ENCODE measurements around the gene PDE4D.
A peak's percentile ranks its signal among the peaks of the same experiment; 100 is the strongest.

PDE4D gene

GRCh38 chr5:59760785-59761348 lies 132.7 kb downstream of the PDE4D start:
- ATAC-seq, result peak; percentile 71
- TF ChIP-seq OSR1 (CRISPR knock-in tag; IDR thresholded peaks at IDR 0.05), result no peak
- TF ChIP-seq, protein P1, sequence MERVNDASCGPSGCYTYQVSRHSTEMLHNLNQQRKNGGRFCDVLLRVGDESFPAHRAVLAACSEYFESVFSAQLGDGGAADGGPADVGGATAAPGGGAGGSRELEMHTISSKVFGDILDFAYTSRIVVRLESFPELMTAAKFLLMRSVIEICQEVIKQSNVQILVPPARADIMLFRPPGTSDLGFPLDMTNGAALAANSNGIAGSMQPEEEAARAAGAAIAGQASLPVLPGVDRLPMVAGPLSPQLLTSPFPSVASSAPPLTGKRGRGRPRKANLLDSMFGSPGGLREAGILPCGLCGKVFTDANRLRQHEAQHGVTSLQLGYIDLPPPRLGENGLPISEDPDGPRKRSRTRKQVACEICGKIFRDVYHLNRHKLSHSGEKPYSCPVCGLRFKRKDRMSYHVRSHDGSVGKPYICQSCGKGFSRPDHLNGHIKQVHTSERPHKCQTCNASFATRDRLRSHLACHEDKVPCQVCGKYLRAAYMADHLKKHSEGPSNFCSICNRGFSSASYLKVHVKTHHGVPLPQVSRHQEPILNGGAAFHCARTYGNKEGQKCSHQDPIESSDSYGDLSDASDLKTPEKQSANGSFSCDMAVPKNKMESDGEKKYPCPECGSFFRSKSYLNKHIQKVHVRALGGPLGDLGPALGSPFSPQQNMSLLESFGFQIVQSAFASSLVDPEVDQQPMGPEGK (CRISPR knock-in tag; IDR thresholded peaks at IDR 0.05; ENCODE audit: borderline replicate concordance), result no peak
- TF ChIP-seq, protein P2, sequence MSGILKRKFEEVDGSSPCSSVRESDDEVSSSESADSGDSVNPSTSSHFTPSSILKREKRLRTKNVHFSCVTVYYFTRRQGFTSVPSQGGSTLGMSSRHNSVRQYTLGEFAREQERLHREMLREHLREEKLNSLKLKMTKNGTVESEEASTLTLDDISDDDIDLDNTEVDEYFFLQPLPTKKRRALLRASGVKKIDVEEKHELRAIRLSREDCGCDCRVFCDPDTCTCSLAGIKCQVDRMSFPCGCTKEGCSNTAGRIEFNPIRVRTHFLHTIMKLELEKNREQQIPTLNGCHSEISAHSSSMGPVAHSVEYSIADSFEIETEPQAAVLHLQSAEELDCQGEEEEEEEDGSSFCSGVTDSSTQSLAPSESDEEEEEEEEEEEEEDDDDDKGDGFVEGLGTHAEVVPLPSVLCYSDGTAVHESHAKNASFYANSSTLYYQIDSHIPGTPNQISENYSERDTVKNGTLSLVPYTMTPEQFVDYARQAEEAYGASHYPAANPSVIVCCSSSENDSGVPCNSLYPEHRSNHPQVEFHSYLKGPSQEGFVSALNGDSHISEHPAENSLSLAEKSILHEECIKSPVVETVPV (CRISPR knock-in tag; IDR thresholded peaks at IDR 0.05), result no peak
- TF ChIP-seq, protein P3, sequence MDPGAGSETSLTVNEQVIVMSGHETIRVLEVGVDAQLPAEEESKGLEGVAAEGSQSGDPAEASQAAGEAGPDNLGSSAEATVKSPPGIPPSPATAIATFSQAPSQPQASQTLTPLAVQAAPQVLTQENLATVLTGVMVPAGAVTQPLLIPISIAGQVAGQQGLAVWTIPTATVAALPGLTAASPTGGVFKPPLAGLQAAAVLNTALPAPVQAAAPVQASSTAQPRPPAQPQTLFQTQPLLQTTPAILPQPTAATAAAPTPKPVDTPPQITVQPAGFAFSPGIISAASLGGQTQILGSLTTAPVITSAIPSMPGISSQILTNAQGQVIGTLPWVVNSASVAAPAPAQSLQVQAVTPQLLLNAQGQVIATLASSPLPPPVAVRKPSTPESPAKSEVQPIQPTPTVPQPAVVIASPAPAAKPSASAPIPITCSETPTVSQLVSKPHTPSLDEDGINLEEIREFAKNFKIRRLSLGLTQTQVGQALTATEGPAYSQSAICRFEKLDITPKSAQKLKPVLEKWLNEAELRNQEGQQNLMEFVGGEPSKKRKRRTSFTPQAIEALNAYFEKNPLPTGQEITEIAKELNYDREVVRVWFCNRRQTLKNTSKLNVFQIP (CRISPR knock-in tag; IDR thresholded peaks at IDR 0.05; ENCODE audit: borderline replicate concordance, low read depth), result no peak
- TF ChIP-seq BACH2 (CRISPR knock-in tag; IDR thresholded peaks at IDR 0.05; ENCODE audit: borderline replicate concordance), result no peak
- TF ChIP-seq SNAI2 (CRISPR knock-in tag; IDR thresholded peaks at IDR 0.05), result no peak
- no peak for TF ChIP-seq ZFP30 (CRISPR knock-in tag; IDR thresholded peaks at IDR 0.05)
- no peak for TF ChIP-seq CSDC2 (CRISPR knock-in tag; IDR thresholded peaks at IDR 0.05)
- TF ChIP-seq ZFP3 (CRISPR knock-in tag; IDR thresholded peaks at IDR 0.05), result no peak
- no peak for TF ChIP-seq TOX (CRISPR knock-in tag; IDR thresholded peaks at IDR 0.05; ENCODE audit: borderline replicate concordance)
- no peak for TF ChIP-seq ZNF70 (CRISPR knock-in tag; IDR thresholded peaks at IDR 0.05)
- no peak for TF ChIP-seq CREB5 (CRISPR knock-in tag; IDR thresholded peaks at IDR 0.05; ENCODE audit: low read depth)
- TF ChIP-seq TCF4 (CRISPR knock-in tag; IDR thresholded peaks at IDR 0.05; ENCODE audit: borderline replicate concordance), result no peak
- TF ChIP-seq, protein P4, sequence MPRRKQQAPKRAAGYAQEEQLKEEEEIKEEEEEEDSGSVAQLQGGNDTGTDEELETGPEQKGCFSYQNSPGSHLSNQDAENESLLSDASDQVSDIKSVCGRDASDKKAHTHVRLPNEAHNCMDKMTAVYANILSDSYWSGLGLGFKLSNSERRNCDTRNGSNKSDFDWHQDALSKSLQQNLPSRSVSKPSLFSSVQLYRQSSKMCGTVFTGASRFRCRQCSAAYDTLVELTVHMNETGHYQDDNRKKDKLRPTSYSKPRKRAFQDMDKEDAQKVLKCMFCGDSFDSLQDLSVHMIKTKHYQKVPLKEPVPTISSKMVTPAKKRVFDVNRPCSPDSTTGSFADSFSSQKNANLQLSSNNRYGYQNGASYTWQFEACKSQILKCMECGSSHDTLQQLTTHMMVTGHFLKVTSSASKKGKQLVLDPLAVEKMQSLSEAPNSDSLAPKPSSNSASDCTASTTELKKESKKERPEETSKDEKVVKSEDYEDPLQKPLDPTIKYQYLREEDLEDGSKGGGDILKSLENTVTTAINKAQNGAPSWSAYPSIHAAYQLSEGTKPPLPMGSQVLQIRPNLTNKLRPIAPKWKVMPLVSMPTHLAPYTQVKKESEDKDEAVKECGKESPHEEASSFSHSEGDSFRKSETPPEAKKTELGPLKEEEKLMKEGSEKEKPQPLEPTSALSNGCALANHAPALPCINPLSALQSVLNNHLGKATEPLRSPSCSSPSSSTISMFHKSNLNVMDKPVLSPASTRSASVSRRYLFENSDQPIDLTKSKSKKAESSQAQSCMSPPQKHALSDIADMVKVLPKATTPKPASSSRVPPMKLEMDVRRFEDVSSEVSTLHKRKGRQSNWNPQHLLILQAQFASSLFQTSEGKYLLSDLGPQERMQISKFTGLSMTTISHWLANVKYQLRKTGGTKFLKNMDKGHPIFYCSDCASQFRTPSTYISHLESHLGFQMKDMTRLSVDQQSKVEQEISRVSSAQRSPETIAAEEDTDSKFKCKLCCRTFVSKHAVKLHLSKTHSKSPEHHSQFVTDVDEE (CRISPR knock-in tag; IDR thresholded peaks at IDR 0.05), result no peak
- TF ChIP-seq GLIS3 (CRISPR knock-in tag; IDR thresholded peaks at IDR 0.05), result no peak

DNA sequence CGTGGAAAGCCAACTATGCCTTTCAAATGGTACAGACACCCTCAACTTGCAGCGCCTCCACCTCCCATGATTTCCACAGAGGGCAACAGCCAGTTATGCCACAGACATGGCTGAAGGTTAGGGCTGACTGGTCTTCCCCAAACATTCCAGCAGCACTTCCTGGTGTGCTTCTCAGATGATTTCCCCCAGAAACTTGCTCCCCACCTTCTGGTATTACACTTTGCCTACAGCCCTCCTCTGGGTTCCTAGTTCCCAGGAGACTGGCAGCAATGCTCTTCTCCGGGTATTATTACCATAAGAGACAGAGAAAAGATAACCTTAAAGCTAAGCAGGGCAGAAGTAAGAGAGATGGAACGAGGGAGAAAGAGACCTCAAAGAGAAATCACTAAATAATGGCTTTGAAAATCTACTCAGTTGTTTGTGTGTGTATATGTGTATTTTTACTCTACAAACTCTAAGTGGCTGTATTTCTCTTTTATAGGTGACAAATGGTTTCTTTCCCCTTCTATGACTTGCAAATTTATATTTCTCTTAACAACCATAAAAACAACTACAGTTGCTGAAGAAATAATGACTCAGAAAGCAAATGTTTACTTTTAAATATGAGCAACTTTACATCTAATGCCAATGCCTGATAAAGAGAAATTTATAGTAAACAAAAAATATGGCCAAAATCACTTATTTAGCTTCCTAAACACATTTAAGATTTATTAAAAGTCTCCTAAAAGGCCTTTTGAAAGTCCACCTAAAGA lies 133.8 kb downstream of the PDE4D start:
- ATAC-seq, result no peak
- no peak for TF ChIP-seq BACH2 (CRISPR knock-in tag; IDR thresholded peaks at IDR 0.05; ENCODE audit: borderline replicate concordance)
- TF ChIP-seq, protein P4 (CRISPR knock-in tag; IDR thresholded peaks at IDR 0.05), result no peak

DNA sequence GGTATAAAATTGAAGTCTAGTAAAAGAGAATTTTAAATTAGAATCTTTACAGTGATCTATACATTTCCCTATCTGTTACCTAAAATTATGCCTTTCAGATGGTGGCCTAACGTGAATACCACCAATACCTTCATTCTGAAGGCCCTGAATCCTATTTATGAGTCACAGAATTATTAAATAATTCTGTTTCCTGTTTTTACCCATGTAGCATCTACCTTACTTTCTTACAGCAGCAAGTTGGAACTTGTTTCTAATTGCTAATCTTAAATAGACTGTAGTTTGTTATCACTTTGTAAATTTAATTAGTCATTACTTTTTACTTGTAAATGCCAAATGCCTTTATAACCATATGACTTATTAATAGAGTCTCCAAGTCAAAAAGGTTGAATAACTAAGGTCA lies 135.0 kb downstream of the PDE4D start:
- ATAC-seq, result no peak
- TF ChIP-seq ARNTL (CRISPR knock-in tag; IDR thresholded peaks at IDR 0.05; ENCODE audit: borderline replicate concordance, low read depth) (no peak), ZNF70 (CRISPR knock-in tag; IDR thresholded peaks at IDR 0.05) (no peak), CREB5 (CRISPR knock-in tag; IDR thresholded peaks at IDR 0.05; ENCODE audit: low read depth) (no peak), ZNF8 (CRISPR knock-in tag; IDR thresholded peaks at IDR 0.05) (no peak), ZFP30 (CRISPR knock-in tag; IDR thresholded peaks at IDR 0.05) (no peak)

All from SK-N-SH treated with all-trans-retinoic acid at 6 μM for 48 hours (cell line).